Measurements from ENCODE around the gene PXDC1. TPM values are rescaled to one million over a fixed set of nuclear protein-coding genes. Genes with fewer than 3 reads are reported as not detected.

PXDC1 gene
- total RNA-seq, 2 experiments from 2014 or later: 0.17 to 0.27 TPM

DNA sequence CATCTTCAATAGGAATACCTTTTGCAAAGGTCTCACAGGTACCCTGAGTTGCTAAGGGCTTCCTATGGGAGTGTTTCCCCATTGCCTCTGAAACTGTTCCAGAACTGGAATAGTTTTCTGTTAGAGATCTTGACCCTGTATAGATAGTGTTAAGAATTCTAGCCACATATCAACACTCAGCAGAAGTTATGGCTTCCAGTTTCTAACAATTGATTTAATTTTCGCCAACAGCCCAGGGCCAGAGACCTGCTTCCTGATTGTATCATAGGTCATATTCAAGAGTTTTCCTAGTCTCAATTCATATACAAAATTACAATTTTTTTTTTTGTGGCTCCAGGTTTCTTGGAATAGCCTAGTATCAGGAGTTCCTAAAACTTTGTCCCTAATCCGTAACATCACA lies 61.0 kb downstream of the PXDC1 start:
- no peaks in the 10 kb centered on the region for H3K36me3 ChIP-seq (ENCODE audit: insufficient read depth, low read length)
- intact Hi-C loops (cut with DNase I, micrococcal nuclease): no loop called here
- H3K27ac Mint-ChIP-seq: no peak overlapping the region
- DNase-seq: no peak
- no peaks in the 10 kb centered on the region for H3K27me3 ChIP-seq (ENCODE audit: control insufficient read depth in 1 of 2, insufficient read depth in 2 of 2, low read length in 2 of 2)
- H3K4me1 Mint-ChIP-seq (ENCODE audit: low read depth): no peaks in the 10 kb centered on the region
- ATAC-seq (ENCODE audit: poor library complexity): no peak
- no peak overlapping the region for H3K4me3 Mint-ChIP-seq
- no peaks in the 10 kb centered on the region for H3K36me3 Mint-ChIP-seq (ENCODE audit: low read depth)
- ChIA-PET CTCF (no interaction called here), POLR2A (no interaction called here)
- no peak overlapping the region for H3K27ac ChIP-seq (ENCODE audit: low read depth in 1 of 2, low read length in 2 of 2)
- TF ChIP-seq, protein P1, sequence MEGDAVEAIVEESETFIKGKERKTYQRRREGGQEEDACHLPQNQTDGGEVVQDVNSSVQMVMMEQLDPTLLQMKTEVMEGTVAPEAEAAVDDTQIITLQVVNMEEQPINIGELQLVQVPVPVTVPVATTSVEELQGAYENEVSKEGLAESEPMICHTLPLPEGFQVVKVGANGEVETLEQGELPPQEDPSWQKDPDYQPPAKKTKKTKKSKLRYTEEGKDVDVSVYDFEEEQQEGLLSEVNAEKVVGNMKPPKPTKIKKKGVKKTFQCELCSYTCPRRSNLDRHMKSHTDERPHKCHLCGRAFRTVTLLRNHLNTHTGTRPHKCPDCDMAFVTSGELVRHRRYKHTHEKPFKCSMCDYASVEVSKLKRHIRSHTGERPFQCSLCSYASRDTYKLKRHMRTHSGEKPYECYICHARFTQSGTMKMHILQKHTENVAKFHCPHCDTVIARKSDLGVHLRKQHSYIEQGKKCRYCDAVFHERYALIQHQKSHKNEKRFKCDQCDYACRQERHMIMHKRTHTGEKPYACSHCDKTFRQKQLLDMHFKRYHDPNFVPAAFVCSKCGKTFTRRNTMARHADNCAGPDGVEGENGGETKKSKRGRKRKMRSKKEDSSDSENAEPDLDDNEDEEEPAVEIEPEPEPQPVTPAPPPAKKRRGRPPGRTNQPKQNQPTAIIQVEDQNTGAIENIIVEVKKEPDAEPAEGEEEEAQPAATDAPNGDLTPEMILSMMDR (IDR thresholded peaks at IDR 0.05): no peak
- no peaks in the 10 kb centered on the region for H3K9me3 Mint-ChIP-seq
- H3K9me3 ChIP-seq (ENCODE audit: control insufficient read depth in 1 of 2, insufficient read depth in 1 of 2, low read length in 2 of 2): no peaks in the 10 kb centered on the region
- peaks cover 14% of the 10 kb centered on the region for H3K27me3 Mint-ChIP-seq
- H3K4me1 ChIP-seq (ENCODE audit: insufficient read depth, low read length): no peaks in the 10 kb centered on the region
- no peak overlapping the region for H3K4me3 ChIP-seq (ENCODE audit: low read length)

DNA sequence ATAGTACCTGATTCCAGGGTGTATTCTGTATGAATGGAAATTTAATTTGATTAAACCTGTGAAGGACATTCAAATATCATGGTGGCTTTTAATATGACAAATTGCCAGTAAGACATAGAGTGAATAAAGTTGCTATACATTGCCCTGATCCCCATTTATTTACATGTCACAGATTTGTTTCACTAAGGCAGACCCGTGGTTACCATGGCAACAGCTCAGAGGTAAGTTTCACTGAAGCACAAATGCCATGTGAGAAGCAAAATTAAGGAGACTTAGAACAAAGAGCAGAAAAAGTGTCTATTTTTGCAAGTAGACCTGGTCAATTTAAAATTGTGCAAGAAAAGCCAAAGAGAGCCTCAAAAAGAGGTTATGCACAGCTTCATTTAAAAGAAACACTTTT lies 63.7 kb downstream of the PXDC1 start:
- H3K27me3 Mint-ChIP-seq: peaks cover 29% of the 10 kb centered on the region
- Histone ChIP-seq H3K4me3 (ENCODE audit: low read length) (no peak overlapping the region), H3K4me1 (ENCODE audit: insufficient read depth, low read length) (no peaks in the 10 kb centered on the region), H3K9me3 (ENCODE audit: control insufficient read depth in 1 of 2, insufficient read depth in 1 of 2, low read length in 2 of 2) (no peaks in the 10 kb centered on the region), H3K36me3 (ENCODE audit: insufficient read depth, low read length) (no peaks in the 10 kb centered on the region), H3K27ac (ENCODE audit: low read depth in 1 of 2, low read length in 2 of 2) (no peak overlapping the region), H3K27me3 (ENCODE audit: control insufficient read depth in 1 of 2, insufficient read depth in 2 of 2, low read length in 2 of 2) (peaks cover 0 to 5% of the 10 kb centered on the region in 2 experiments)
- TF ChIP-seq, protein P1 (IDR thresholded peaks at IDR 0.05): no peak
- ChIA-PET CTCF (no interaction called here), POLR2A (no interaction called here)
- DNase-seq: no peak
- H3K9me3 Mint-ChIP-seq: no peaks in the 10 kb centered on the region
- H3K27ac Mint-ChIP-seq: no peak overlapping the region
- no peak for ATAC-seq (ENCODE audit: poor library complexity)
- intact Hi-C loops (cut with DNase I, micrococcal nuclease): no loop called here
- H3K4me3 Mint-ChIP-seq: no peak overlapping the region
- no peaks in the 10 kb centered on the region for H3K4me1 Mint-ChIP-seq (ENCODE audit: low read depth)
- no peaks in the 10 kb centered on the region for H3K36me3 Mint-ChIP-seq (ENCODE audit: low read depth)

DNA sequence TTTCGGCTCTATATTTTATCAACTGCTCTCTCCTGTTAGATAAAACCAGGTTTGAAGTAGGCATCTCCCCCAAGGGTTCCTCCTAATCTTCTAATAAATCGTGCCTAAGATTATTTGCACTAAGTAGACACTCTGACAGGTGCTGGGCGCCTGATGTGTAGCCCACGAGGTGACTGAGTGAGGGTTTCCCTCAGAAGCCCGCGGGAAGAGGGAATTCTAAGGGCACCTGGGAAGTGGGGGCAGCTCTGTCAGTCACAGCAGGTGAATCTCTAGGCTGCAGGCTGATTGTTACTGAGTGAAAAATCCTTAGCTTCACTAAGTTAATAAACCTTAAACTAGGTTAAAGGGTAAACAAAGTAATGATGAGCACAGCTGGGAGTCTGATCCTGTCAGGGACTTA lies 68.2 kb downstream of the PXDC1 start:
- ChIA-PET CTCF (no interaction called here), POLR2A (no interaction called here)
- Mint-ChIP-seq H3K36me3 (ENCODE audit: low read depth) (no peaks in the 10 kb centered on the region), H3K27ac (no peak overlapping the region), H3K4me1 (ENCODE audit: low read depth) (no peaks in the 10 kb centered on the region), H3K9me3 (peaks cover 5% of the 10 kb centered on the region), H3K4me3 (no peak overlapping the region), H3K27me3 (peaks cover 59% of the 10 kb centered on the region)
- ATAC-seq (ENCODE audit: poor library complexity): no peak
- H3K9me3 ChIP-seq (ENCODE audit: control insufficient read depth in 1 of 2, insufficient read depth in 1 of 2, low read length in 2 of 2): peaks cover 4 to 6% of the 10 kb centered on the region in 2 experiments
- H3K27me3 ChIP-seq (ENCODE audit: control insufficient read depth in 1 of 2, insufficient read depth in 2 of 2, low read length in 2 of 2): peaks cover 0 to 7% of the 10 kb centered on the region in 2 experiments
- H3K4me3 ChIP-seq (ENCODE audit: low read length): no peak overlapping the region
- H3K4me1 ChIP-seq (ENCODE audit: insufficient read depth, low read length): no peaks in the 10 kb centered on the region
- TF ChIP-seq, protein P1 (IDR thresholded peaks at IDR 0.05): no peak
- intact Hi-C loops (cut with DNase I, micrococcal nuclease): no loop called here
- no peak overlapping the region for H3K27ac ChIP-seq (ENCODE audit: low read depth in 1 of 2, low read length in 2 of 2)
- no peak for DNase-seq
- no peaks in the 10 kb centered on the region for H3K36me3 ChIP-seq (ENCODE audit: insufficient read depth, low read length)

All from CD4-positive, alpha-beta T cell (primary cell).